GM10266 (cell line): Measurements from ENCODE around the gene CDH4.

Experiments used
- DNase-seq: peaks from one replicate; pipeline ENCODE4 v3.0.0; 2012; ENCODE audit errors: extremely low spot score
- TF ChIP-seq, protein P1 (sequence below): IDR thresholded peaks from 2 replicates; pipeline ENCODE4 v1.5.1; 2012; ENCODE audit warnings: mild to moderate bottlenecking, low read depth; ENCODE audit not compliant: control insufficient read depth, insufficient read depth; ENCODE audit errors: missing control alignments

CDH4 gene

GRCh38 chr20:61514805-61515505, 262.9 kb downstream of the CDH4 start:
- DNase-seq, result no peak
- TF ChIP-seq, protein P1, sequence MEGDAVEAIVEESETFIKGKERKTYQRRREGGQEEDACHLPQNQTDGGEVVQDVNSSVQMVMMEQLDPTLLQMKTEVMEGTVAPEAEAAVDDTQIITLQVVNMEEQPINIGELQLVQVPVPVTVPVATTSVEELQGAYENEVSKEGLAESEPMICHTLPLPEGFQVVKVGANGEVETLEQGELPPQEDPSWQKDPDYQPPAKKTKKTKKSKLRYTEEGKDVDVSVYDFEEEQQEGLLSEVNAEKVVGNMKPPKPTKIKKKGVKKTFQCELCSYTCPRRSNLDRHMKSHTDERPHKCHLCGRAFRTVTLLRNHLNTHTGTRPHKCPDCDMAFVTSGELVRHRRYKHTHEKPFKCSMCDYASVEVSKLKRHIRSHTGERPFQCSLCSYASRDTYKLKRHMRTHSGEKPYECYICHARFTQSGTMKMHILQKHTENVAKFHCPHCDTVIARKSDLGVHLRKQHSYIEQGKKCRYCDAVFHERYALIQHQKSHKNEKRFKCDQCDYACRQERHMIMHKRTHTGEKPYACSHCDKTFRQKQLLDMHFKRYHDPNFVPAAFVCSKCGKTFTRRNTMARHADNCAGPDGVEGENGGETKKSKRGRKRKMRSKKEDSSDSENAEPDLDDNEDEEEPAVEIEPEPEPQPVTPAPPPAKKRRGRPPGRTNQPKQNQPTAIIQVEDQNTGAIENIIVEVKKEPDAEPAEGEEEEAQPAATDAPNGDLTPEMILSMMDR, result no peak

- TF ChIP-seq, protein P1, result no peak
- DNase-seq, result no peak
Measured at GRCh38 chr20:61515922-61516321, 263.9 kb downstream of the CDH4 start.

DNA sequence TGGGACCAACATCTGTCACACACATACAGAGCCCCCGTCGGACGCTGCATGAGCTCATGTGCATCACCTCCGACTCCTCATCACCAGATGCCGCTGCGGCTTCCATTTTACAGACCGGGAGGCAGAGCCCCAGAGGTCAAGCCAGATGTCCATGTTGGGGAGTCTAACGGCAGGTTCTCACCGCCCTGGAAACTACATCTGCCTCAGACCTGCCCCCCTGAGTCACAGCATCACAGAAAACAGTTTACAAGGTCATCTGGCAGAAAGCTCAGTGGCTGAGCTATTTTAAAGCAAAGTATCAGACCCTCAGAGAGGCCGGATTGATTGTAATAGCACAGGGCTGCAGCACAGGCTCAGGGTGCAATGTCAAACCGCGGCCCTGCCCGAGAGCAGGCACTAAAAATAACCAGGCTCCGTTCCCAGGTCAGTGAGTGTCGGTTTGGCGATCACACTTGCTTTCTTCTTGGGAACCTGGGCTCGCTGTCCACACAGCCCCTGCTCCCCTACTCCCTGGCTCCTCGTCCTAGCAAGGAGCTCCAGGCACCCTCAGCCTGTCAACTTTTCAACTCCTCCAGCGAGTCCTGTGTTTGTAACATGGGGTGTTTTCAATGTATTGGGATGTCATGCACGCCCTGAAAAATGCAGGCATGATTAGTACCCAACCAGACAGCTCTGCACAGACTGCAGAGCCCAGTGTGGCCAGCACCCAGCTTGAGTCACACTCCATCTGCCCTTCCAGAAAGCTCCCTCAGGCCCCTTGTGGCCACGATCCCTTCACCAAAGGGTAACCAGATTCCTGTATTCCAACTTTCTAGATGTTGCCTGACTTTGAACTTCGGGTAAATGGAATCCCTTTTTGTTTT, 264.5 kb downstream of the CDH4 start:
- TF ChIP-seq, protein P1, result no peak
- DNase-seq, result no peak

DNA sequence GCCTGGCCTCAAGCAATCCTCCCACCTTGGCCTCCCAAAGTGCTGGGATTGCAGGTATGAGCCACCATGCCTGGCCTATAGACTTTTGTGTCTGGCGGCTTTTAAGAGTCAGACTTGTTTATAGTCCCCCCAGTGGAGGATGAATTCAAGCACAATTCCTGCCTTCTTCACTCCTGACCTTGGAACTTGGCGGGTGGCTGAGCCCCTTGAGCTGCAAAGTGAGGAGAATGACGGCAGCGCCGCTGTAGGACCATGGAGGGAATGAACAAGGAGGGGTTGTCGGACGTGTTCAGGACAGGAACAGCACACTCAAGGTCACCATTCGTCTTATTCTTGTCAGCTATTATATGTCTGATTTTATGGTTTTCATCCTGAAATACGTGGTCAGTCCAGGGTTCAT, 265.4 kb downstream of the CDH4 start:
- no peak for DNase-seq

GRCh38 chr20:61518424-61518951, 266.4 kb downstream of the CDH4 start:
- no peak for DNase-seq
- TF ChIP-seq, protein P1, result no peak

More for the DNA sequence above, 265.4 kb downstream of the CDH4 start:
- TF ChIP-seq, protein P1, result no peak

- TF ChIP-seq, protein P1, result no peak
- DNase-seq, result no peak
Measured at GRCh38 chr20:61519488-61519887, 267.4 kb downstream of the CDH4 start.
